ENCODE results near the gene PODN.

GRCh38 chr1:53093451-53093754 lies 31.4 kb downstream of the PODN start:
- TF ChIP-seq POLR2A (IDR thresholded peaks at IDR 0.05) (no peak), POLR2AphosphoS5 (IDR thresholded peaks at IDR 0.05) (no peak)
